ENCODE results near the gene AEBP2. TPM values are rescaled to one million over a fixed set of nuclear protein-coding genes. Genes with fewer than 3 reads are reported as not detected.

The AEBP2 gene, protein sequence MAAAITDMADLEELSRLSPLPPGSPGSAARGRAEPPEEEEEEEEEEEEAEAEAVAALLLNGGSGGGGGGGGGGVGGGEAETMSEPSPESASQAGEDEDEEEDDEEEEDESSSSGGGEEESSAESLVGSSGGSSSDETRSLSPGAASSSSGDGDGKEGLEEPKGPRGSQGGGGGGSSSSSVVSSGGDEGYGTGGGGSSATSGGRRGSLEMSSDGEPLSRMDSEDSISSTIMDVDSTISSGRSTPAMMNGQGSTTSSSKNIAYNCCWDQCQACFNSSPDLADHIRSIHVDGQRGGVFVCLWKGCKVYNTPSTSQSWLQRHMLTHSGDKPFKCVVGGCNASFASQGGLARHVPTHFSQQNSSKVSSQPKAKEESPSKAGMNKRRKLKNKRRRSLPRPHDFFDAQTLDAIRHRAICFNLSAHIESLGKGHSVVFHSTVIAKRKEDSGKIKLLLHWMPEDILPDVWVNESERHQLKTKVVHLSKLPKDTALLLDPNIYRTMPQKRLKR
- 9.7 and 13.7 TPM in 2 replicates for total RNA-seq

DNA sequence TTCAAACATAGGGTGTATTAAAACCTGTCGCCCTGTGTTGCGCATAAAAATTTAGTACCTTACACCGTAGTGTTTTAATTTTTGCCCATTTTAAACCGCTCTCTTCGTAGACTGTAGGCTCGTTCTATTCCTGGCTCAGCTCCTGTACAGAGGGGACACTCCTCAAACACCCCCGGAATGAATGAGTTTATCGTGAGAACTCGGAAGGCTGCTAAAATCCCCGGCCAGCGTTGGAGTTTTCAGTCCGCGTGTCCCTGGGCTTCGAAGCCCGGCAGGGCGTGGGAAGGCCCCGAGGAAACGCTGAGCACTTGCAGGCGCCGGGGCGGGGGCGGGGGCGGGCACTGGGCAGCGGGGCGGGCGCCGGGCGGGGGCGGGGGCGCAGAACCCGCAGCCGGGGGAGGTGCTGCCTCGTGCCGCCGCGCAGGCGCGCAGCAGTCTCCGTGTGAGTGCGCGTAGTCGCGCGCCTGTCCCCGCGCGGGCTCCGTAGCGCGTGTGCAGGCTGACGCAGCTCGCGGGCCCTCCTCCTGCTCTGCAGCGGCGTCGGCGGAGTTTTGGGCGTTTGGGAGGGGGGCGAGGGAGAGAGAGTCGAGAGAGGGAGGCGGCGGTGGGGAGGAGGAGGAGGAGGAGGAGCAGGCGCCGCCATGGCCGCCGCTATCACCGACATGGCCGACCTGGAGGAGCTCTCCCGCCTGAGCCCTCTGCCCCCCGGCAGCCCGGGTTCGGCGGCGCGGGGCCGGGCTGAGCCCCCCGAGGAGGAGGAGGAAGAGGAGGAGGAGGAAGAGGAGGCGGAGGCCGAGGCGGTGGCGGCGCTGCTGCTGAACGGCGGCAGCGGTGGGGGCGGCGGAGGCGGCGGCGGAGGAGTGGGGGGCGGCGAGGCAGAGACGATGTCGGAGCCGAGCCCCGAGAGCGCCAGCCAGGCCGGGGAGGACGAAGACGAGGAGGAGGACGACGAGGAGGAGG lies at the start of gene AEBP2:
Gene AEBP2, plus strand, starts transcription at position 434 of the 960 bp plus-strand sequence. Its CDS starts 208 bp downstream, at position 642.

